Measurements from ENCODE around the gene SERPINA3. TPM values are rescaled to one million over a fixed set of nuclear protein-coding genes. Genes with fewer than 3 reads are reported as not detected.

Gene SERPINA3
- total and polyA plus RNA-seq, 2 donors (not counting 1 experiment from before 2014, with no cell fraction given): 0.47 to 0.50 TPM

DNA sequence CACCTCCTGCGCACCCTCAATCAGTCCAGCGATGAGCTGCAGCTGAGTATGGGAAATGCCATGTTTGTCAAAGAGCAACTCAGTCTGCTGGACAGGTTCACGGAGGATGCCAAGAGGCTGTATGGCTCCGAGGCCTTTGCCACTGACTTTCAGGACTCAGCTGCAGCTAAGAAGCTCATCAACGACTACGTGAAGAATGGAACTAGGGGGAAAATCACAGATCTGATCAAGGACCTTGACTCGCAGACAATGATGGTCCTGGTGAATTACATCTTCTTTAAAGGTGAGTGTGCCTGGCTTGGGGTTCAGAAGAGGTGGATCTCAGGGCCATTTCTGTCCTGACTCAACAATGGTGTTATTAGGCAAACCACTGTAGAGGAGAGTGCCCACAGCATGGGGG lies 2.6 kb downstream of the SERPINA3 start:
- Histone ChIP-seq H3K27ac (ENCODE audit: insufficient read depth, low read length) (no peak overlapping the region), H3K36me3 (ENCODE audit: control insufficient read depth, insufficient read depth, low read length) (no peaks in the 10 kb centered on the region), H3K4me1 (ENCODE audit: control insufficient read depth, extremely low read depth, insufficient read depth, low read length) (no peaks in the 10 kb centered on the region), H3K27me3 (ENCODE audit: control insufficient read depth, insufficient read depth, low read length) (no peaks in the 10 kb centered on the region), H3K4me3 (replicated peaks in 1 of 4; ENCODE audit: control extremely low read depth in 1 of 4, insufficient read depth in 1 of 4, low read depth in 3 of 4, low read length in 4 of 4) (no peak overlapping the region), H2AFZ (ENCODE audit: low read length) (no peak overlapping the region), H3K9me3 (ENCODE audit: control insufficient read depth, insufficient read depth, low read depth, low read length) (no peaks in the 10 kb centered on the region), H3K9ac (ENCODE audit: insufficient read depth, low read length) (no peak overlapping the region), H4K20me1 (ENCODE audit: control insufficient read depth, extremely low read depth, insufficient read depth, low read length) (no peaks in the 10 kb centered on the region), H3K4me2 (ENCODE audit: extremely low read depth, insufficient read depth, low read length) (no peak overlapping the region), H3K79me2 (ENCODE audit: control insufficient read depth, insufficient read depth, low read length) (no peaks in the 10 kb centered on the region)
- DNase-seq (ENCODE audit: low read depth in 2 of 2): no peak
- TF ChIP-seq, protein P1, sequence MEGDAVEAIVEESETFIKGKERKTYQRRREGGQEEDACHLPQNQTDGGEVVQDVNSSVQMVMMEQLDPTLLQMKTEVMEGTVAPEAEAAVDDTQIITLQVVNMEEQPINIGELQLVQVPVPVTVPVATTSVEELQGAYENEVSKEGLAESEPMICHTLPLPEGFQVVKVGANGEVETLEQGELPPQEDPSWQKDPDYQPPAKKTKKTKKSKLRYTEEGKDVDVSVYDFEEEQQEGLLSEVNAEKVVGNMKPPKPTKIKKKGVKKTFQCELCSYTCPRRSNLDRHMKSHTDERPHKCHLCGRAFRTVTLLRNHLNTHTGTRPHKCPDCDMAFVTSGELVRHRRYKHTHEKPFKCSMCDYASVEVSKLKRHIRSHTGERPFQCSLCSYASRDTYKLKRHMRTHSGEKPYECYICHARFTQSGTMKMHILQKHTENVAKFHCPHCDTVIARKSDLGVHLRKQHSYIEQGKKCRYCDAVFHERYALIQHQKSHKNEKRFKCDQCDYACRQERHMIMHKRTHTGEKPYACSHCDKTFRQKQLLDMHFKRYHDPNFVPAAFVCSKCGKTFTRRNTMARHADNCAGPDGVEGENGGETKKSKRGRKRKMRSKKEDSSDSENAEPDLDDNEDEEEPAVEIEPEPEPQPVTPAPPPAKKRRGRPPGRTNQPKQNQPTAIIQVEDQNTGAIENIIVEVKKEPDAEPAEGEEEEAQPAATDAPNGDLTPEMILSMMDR (conservative IDR thresholded peaks at IDR 0.05 in 1 of 2, IDR thresholded peaks at IDR 0.05 in 1 of 2; ENCODE audit: low read depth in 1 of 2, low read length in 2 of 2): no peak
- no peak for TF ChIP-seq EZH2 (IDR thresholded peaks at IDR 0.05; ENCODE audit: low read length, missing control alignments)

DNA sequence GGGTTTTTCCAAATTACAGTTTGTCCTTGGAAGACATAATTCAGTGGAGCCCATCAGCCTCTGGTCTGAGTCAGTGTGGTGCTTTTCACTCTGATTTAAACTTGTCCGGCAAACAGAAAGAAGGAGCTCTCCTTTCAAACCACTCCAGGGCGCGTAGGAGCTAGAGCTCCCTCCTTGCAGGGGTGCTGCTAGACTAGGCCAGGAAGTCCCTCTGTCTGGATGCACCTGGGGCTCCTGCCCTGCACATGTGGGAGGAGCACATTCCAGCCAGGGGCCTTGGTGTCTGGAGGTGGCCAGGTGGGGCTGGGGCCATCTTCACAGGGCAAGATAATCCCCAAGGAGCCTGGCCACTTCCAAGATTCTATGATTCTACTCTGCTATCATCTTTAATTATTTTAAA lies 3.1 kb downstream of the SERPINA3 start:
- no peaks in the 10 kb centered on the region for H3K79me2 ChIP-seq (ENCODE audit: control insufficient read depth, insufficient read depth, low read length)
- H4K20me1 ChIP-seq (ENCODE audit: control insufficient read depth, extremely low read depth, insufficient read depth, low read length): no peaks in the 10 kb centered on the region
- no peaks in the 10 kb centered on the region for H3K4me1 ChIP-seq (ENCODE audit: control insufficient read depth, extremely low read depth, insufficient read depth, low read length)
- H3K9me3 ChIP-seq (ENCODE audit: control insufficient read depth, insufficient read depth, low read depth, low read length): no peaks in the 10 kb centered on the region
- H3K9ac ChIP-seq (ENCODE audit: insufficient read depth, low read length): no peak overlapping the region
- no peak overlapping the region for H3K4me2 ChIP-seq (ENCODE audit: extremely low read depth, insufficient read depth, low read length)
- TF ChIP-seq, protein P1 (conservative IDR thresholded peaks at IDR 0.05 in 1 of 2, IDR thresholded peaks at IDR 0.05 in 1 of 2; ENCODE audit: low read depth in 1 of 2, low read length in 2 of 2): no peak
- no peak for TF ChIP-seq EZH2 (IDR thresholded peaks at IDR 0.05; ENCODE audit: low read length, missing control alignments)
- H3K4me3 ChIP-seq (replicated peaks in 1 of 4; ENCODE audit: control extremely low read depth in 1 of 4, insufficient read depth in 1 of 4, low read depth in 3 of 4, low read length in 4 of 4): no peak overlapping the region
- no peak overlapping the region for H2AFZ ChIP-seq (ENCODE audit: low read length)
- H3K27me3 ChIP-seq (ENCODE audit: control insufficient read depth, insufficient read depth, low read length): no peaks in the 10 kb centered on the region
- H3K36me3 ChIP-seq (ENCODE audit: control insufficient read depth, insufficient read depth, low read length): no peaks in the 10 kb centered on the region
- H3K27ac ChIP-seq (ENCODE audit: insufficient read depth, low read length): no peak overlapping the region
- DNase-seq (ENCODE audit: low read depth in 2 of 2): no peak

DNA sequence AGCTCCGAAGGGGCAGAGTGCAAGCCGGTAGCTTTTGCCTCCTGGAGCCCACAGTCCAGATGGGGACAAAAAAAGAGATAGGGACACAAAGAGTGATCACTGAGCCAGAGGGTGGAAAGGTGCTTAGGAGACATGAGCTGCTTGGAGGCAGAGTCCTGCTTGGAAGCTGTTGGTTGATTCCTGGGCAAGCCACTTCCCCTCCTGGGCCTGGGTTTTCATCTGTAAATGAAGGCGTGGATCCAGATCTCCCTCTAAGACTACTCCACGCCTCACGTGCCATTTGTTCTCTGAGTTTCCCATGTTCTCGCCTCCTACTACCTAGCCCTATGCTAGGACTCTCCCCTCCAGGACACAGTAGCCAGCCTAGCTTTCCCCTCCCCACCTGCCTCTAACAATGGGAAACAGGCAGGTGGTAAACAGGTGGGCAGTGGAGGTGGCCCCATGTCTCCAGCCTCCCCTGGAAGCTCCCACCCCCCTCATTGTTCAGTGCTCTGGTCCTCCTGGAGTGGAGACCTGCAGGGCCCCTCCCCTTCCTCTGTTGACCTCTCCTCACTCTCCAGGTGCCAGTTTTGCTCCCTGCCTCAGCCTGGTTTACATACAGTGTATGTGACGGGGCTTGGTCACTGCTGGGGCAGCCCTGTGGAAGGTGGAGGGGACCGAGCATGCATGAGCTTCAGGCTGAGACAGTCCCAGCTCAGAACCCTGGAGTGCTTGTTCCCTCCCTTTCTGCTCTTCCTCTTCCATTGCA lies 3.8 kb downstream of the SERPINA3 start:
- H2AFZ ChIP-seq (ENCODE audit: low read length): no peak overlapping the region
- no peaks in the 10 kb centered on the region for H3K4me1 ChIP-seq (ENCODE audit: control insufficient read depth, extremely low read depth, insufficient read depth, low read length)
- H3K4me3 ChIP-seq (replicated peaks in 1 of 4; ENCODE audit: control extremely low read depth in 1 of 4, insufficient read depth in 1 of 4, low read depth in 3 of 4, low read length in 4 of 4): no peak overlapping the region
- no peak overlapping the region for H3K9ac ChIP-seq (ENCODE audit: insufficient read depth, low read length)
- no peaks in the 10 kb centered on the region for H3K36me3 ChIP-seq (ENCODE audit: control insufficient read depth, insufficient read depth, low read length)
- TF ChIP-seq, protein P1 (conservative IDR thresholded peaks at IDR 0.05 in 1 of 2, IDR thresholded peaks at IDR 0.05 in 1 of 2; ENCODE audit: low read depth in 1 of 2, low read length in 2 of 2): no peak
- H3K79me2 ChIP-seq (ENCODE audit: control insufficient read depth, insufficient read depth, low read length): no peaks in the 10 kb centered on the region
- H3K27me3 ChIP-seq (ENCODE audit: control insufficient read depth, insufficient read depth, low read length): no peaks in the 10 kb centered on the region
- H3K4me2 ChIP-seq (ENCODE audit: extremely low read depth, insufficient read depth, low read length): no peak overlapping the region
- DNase-seq (ENCODE audit: low read depth in 2 of 2): no peak
- no peaks in the 10 kb centered on the region for H4K20me1 ChIP-seq (ENCODE audit: control insufficient read depth, extremely low read depth, insufficient read depth, low read length)
- no peaks in the 10 kb centered on the region for H3K9me3 ChIP-seq (ENCODE audit: control insufficient read depth, insufficient read depth, low read depth, low read length)
- H3K27ac ChIP-seq (ENCODE audit: insufficient read depth, low read length): no peak overlapping the region
